IMR-90 (cell line): Measurements from ENCODE around the gene CCL13.

Experiments
- CEBPB ChIP-seq: IDR thresholded peaks from 2 replicates; pipeline ENCODE4 v1.6.1; 2012; ENCODE audit warnings: low read depth, low read length, improper control_type of control experiment
- CTCF ChIP-seq: conservative IDR thresholded peaks from 2 replicates; pipeline ENCODE4 v1.5.1; 2012; ENCODE audit warnings: mild to moderate bottlenecking, low read depth, low read length, improper control_type of control experiment
- ELK1 ChIP-seq: fragments of 150-350 bp; IDR thresholded peaks from 2 replicates; pipeline ENCODE4 v1.6.1; 2016; ENCODE audit warnings: low read depth, mild to moderate bottlenecking, low read length, moderate library complexity, borderline replicate concordance
- FOS ChIP-seq: fragments of 150-350 bp; IDR thresholded peaks from 2 replicates; pipeline ENCODE4 v1.6.1; 2016; ENCODE audit warnings: low read depth, low read length
- MAFK ChIP-seq: IDR thresholded peaks from 2 replicates; pipeline ENCODE4 v1.6.1; 2012; ENCODE audit warnings: low read depth, low read length, improper control_type of control experiment
- MAZ ChIP-seq: IDR thresholded peaks from 2 replicates; pipeline ENCODE4 v1.6.1; 2012; ENCODE audit warnings: low read depth, mild to moderate bottlenecking, low read length, improper control_type of control experiment, moderate library complexity, borderline replicate concordance
- MXI1 ChIP-seq: IDR thresholded peaks from 2 replicates; pipeline ENCODE4 v1.6.1; 2012; ENCODE audit warnings: low read depth, mild to moderate bottlenecking, low read length, moderate library complexity, borderline replicate concordance
- POLR2A ChIP-seq: IDR thresholded peaks from 2 replicates; pipeline ENCODE4 v1.6.1; 2012; ENCODE audit warnings: mild to moderate bottlenecking, low read depth, low read length
- RAD21 ChIP-seq: IDR thresholded peaks from 2 replicates; pipeline ENCODE4 v1.6.1; 2012; ENCODE audit warnings: low read length, improper control_type of control experiment
- RFX5 ChIP-seq: IDR thresholded peaks from 2 replicates; pipeline ENCODE4 v1.8.0; 2012; ENCODE audit warnings: low read depth, mild to moderate bottlenecking, low read length, moderate library complexity

- TF ChIP-seq RFX5 (no peak), CTCF (no peak), POLR2A (no peak), CEBPB (no peak), RAD21 (no peak), FOS (no peak), ELK1 (no peak), MAFK (no peak), MAZ (no peak), MXI1 (no peak)
Observed at GRCh38 chr17:34371405-34372100, 15.3 kb downstream of the CCL13 start.
